Body of pancreas (tissue), 4 donors: Measurements from ENCODE around the gene CAPN5.

Source experiments
- CTCF ChIP-seq, 7 experiments: fragments of 450-650 bp in 4 of 7; fragments of 200-600 bp in 3 of 7; sonication (generic) in 3 of 7; IDR thresholded peaks; one replicate each; pipeline ENCODE4 v1.5.1; 2016 to 2019; ENCODE audit warnings: antibody characterized with exemption in 7 of 7
- POLR2A ChIP-seq, 3 donors: fragments of 450-650 bp; IDR thresholded peaks; one replicate each; pipeline ENCODE4 v1.6.1; 2016; ENCODE audit warnings: antibody characterized with exemption in 3 of 3, mild to moderate bottlenecking in 2 of 3

DNA sequence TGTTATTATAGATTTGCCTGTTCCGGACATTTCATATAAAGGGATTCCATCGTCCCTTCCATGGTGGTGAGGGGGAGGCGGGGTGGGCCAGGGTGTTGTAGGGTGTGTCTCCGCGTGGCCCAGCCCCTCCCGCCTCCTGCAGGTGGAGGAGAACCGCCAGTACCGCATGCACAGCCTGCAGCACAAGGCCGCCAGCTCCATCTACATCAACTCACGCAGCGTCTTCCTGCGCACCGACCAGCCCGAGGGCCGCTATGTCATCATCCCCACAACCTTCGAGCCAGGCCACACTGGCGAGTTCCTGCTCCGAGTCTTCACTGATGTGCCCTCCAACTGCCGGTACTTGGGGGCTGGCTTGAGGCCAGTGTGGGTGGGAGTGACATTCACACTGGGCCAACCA is 53.8 kb downstream of the CAPN5 start:
- TF ChIP-seq POLR2A (IDR thresholded peaks at IDR 0.05) = no peak
- no peak for TF ChIP-seq CTCF (IDR thresholded peaks at IDR 0.05)
